Karpas-422 (cell line): ENCODE data around the gene MRTFB. TPM values are rescaled to one million over a fixed set of nuclear protein-coding genes. Genes with fewer than 3 reads are reported as not detected.

Source experiments
- DNase-seq: peaks from one replicate; pipeline ENCODE4 v3.0.0-alpha.2; 2015
- H2AFZ ChIP-seq: fragments of 200-600 bp; sonication (generic); 2 replicates; pipeline ENCODE4 v1.6.1; 2014; ENCODE audit warnings: antibody characterized with exemption, low read length, mixed read lengths
- H3K27ac ChIP-seq: fragments of 200-600 bp; sonication (generic); 2 replicates; pipeline ENCODE4 v1.5.1; 2014; ENCODE audit warnings: mild to moderate bottlenecking, low read length, moderate library complexity
- H3K27me3 ChIP-seq: fragments of 200-600 bp; sonication (generic); 2 replicates; pipeline ENCODE4 v1.6.1; 2014; ENCODE audit warnings: low read length, mixed read lengths
- H3K36me3 ChIP-seq: fragments of 200-600 bp; sonication (generic); 2 replicates; pipeline ENCODE4 v1.6.1; 2014; ENCODE audit warnings: low read length, mixed read lengths; ENCODE audit not compliant: insufficient read depth
- H3K4me1 ChIP-seq: fragments of 200-600 bp; sonication (generic); 2 replicates; pipeline ENCODE4 v1.6.1; 2014; ENCODE audit warnings: mild to moderate bottlenecking, low read length, mixed read lengths
- H3K4me2 ChIP-seq: fragments of 200-600 bp; sonication (generic); 2 replicates; pipeline ENCODE4 v1.6.1; 2014; ENCODE audit warnings: low read length, low read depth, mild to moderate bottlenecking; ENCODE audit not compliant: poor library complexity, severe bottlenecking
- H3K4me3 ChIP-seq: fragments of 200-600 bp; sonication (generic); 2 replicates; pipeline ENCODE4 v1.5.1; 2014; ENCODE audit warnings: mild to moderate bottlenecking, antibody characterized with exemption, low read length, mixed read lengths
- H3K79me2 ChIP-seq: fragments of 200-600 bp; sonication (generic); 2 replicates; pipeline ENCODE4 v1.6.1; 2014; ENCODE audit warnings: mild to moderate bottlenecking, low read length, mixed read lengths
- H3K9ac ChIP-seq: fragments of 200-600 bp; sonication (generic); 2 replicates; pipeline ENCODE4 v1.6.0; 2014; ENCODE audit warnings: low read length
- H3K9me2 ChIP-seq: fragments of 200-600 bp; sonication (generic), shearing (Covaris generic); replicated peaks from 2 replicates; pipeline ENCODE4 v1.6.0; 2014; ENCODE audit warnings: mild to moderate bottlenecking, low read length, moderate library complexity; ENCODE audit not compliant: insufficient read depth
- H3K9me3 ChIP-seq: fragments of 300-700, 200-600 bp; sonication (generic); 2 replicates; pipeline ENCODE4 v1.6.1; 2014; ENCODE audit warnings: low read length, mixed read lengths
- H4K20me1 ChIP-seq: fragments of 200-600 bp; sonication (generic); 2 replicates; pipeline ENCODE4 v1.6.1; 2014; ENCODE audit warnings: mild to moderate bottlenecking, antibody characterized with exemption, low read length, low read depth; ENCODE audit not compliant: insufficient read depth
- total RNA-seq: library from RNA; depleted of rRNA; stranded (reverse); fragments of >200 nt; shearing (Covaris generic); gene quantifications from 2 replicates; pipeline ENCODE4 v1.2.3, GENCODE V29; 2014; ENCODE audit warnings: low replicate concordance

The MRTFB gene
- total RNA-seq, 1 experiment from 2014 or later = 5.3 TPM

DNA sequence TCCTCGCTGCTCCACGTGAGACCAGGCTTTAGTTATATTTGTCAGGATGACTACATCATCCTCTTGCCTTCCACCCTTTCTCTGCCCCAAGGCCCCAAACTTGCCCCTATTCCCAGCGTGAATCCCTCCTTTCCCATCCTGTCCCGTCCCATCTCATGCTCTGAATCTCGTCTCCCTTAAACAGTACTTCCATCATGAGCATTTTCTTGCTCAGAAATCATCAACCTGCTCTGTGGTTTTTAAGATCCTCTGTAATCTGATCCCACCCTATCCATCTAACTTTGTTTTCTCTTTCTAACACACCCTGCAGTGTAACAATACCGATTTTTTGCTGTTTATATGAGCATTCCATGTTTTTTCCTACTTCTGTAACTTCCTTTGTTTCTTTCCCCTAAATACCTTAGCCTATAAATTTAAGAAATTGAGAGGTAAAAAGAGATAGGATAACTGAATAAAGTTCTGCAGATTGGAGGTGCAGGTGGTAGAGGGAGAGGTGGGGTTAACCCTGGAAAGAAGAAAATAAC is 39.7 kb downstream of the MRTFB start:
- Histone ChIP-seq H3K27me3 (no peaks in the 10 kb centered on the region), H3K79me2 (no peaks in the 10 kb centered on the region), H3K9ac (no peak overlapping the region), H4K20me1 (peaks cover 19% of the 10 kb centered on the region; the same call in 1 of the 2 replicates), H3K4me1 (no peaks in the 10 kb centered on the region), H2AFZ (no peak overlapping the region), H3K4me3 (no peak overlapping the region), H3K4me2 (no peak overlapping the region), H3K36me3 (no peaks in the 10 kb centered on the region), H3K27ac (no peak overlapping the region), H3K9me2 (no peaks in the 10 kb centered on the region), H3K9me3 (no peaks in the 10 kb centered on the region)
- no peak for DNase-seq

DNA sequence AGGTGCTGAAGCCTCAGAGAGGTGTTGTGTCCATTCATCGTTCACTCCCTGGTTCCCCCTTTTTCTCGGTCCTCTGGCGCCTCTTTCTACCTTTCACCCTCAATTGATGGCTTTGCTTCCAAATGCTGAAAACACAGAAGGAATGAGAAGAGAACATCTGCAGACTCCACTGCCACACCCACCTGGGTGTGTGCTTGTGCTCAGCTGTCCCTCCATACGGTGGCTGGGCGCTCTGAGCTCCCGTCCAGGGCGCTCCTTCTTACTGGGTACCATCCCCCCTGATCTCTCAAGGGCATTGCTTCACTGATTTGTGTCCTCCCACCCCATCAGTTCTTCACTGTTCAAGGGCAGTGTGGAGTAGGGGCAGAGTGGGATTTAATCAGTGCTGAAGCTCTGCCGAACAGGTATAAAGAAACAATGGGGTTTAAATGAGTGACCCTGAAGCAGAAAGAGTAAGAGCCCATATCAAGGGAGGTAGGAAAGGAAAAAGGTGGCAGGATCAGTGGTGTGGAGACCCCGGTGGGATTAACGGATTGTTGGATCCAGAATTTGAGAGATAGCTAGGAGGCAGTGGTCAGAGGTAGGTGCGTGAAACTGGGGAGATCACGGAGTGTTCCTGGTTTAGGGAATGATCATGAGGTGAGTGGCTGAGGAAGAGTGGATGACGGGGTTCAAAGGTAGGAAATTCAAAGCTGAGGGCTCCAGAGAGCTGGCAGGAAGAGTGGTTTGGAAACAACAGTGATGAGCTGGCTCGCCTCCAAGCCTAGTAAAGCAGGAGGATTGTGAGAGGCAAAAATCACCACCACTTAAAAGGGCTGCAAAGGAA is 40.8 kb downstream of the MRTFB start:
- no peak overlapping the region for H3K9ac ChIP-seq

DNA sequence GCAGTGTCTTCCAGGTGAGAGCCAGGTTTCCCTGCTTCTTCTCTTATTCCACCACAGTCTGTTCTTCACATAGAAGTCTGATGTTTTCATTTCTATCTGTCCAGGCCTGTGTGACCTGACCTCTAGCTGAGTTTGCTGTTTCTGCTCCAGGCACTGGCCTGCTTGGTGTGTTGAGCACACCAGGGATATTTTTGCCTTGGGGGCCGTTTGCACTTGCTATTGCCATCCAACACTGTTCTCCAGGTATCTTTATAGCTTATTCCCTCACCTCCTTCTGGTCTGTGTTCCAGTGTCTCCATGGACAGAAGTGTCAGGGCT is 41.4 kb downstream of the MRTFB start:
- Histone ChIP-seq H3K9ac (no peak overlapping the region), H3K9me3 (no peaks in the 10 kb centered on the region), H2AFZ (no peak overlapping the region), H3K9me2 (no peaks in the 10 kb centered on the region), H3K4me2 (no peak overlapping the region), H3K27ac (no peak overlapping the region), H3K36me3 (no peaks in the 10 kb centered on the region), H3K4me3 (no peak overlapping the region), H3K4me1 (no peaks in the 10 kb centered on the region), H4K20me1 (peaks cover 21% of the 10 kb centered on the region; the same call in 1 of the 2 replicates), H3K79me2 (no peaks in the 10 kb centered on the region), H3K27me3 (no peaks in the 10 kb centered on the region)
- DNase-seq = no peak

More for the DNA sequence above, 40.8 kb downstream of the MRTFB start:
- Histone ChIP-seq H2AFZ (no peak overlapping the region), H3K9me2 (no peaks in the 10 kb centered on the region), H3K4me3 (no peak overlapping the region), H4K20me1 (peaks cover 21% of the 10 kb centered on the region; the same call in 1 of the 2 replicates), H3K79me2 (no peaks in the 10 kb centered on the region), H3K4me2 (no peak overlapping the region), H3K27me3 (no peaks in the 10 kb centered on the region), H3K27ac (no peak overlapping the region), H3K4me1 (no peaks in the 10 kb centered on the region), H3K36me3 (no peaks in the 10 kb centered on the region), H3K9me3 (no peaks in the 10 kb centered on the region)
- DNase-seq = no peak

DNA sequence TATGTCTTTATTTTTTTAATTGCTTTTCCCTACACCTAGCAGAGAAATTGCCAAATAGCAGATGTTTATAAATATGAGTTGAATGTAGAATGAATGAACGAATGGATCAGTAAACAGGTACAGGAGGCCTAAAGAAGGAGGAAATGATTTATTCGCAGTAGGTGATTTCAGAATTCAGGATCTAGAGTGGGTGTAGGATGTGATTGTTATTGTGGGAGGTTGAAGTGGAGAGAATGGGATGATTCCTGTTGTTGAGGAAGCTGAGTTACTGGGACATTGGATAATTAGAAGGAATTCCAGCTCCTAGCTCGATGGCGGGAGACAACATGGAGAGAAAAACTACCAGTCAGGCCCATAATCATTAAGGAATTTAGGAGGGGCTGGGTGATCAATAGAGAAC is 42.2 kb downstream of the MRTFB start:
- Histone ChIP-seq H4K20me1 (peaks cover 17% of the 10 kb centered on the region; the same call in 1 of the 2 replicates), H3K79me2 (no peaks in the 10 kb centered on the region), H2AFZ (no peak overlapping the region), H3K9ac (no peak overlapping the region), H3K4me1 (no peaks in the 10 kb centered on the region), H3K9me3 (no peaks in the 10 kb centered on the region), H3K4me2 (no peak overlapping the region), H3K27me3 (no peaks in the 10 kb centered on the region), H3K4me3 (no peak overlapping the region), H3K27ac (no peak overlapping the region), H3K9me2 (no peaks in the 10 kb centered on the region), H3K36me3 (no peaks in the 10 kb centered on the region)
- DNase-seq = no peak

DNA sequence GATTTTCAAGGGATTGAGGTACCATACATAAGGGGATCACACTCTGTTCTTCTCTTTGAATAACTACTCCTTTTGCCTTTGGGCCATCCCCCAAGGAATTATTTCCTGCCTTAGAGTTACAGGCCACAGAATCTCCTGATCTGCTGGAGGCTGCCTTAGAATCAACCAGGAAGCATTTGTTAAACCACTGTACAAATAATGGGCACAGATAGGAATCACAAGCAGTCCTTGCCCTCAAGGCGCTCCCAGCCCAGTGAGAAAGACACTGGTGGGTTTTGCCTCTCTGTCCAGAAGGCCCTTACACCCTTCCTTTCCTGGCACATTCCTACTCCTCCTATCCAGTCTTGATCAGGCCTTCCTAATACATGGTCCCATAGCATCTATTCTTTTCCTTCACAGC is 45.9 kb downstream of the MRTFB start:
- Histone ChIP-seq H3K9ac (no peak overlapping the region), H4K20me1 (peaks cover 13% of the 10 kb centered on the region), H3K4me3 (no peak overlapping the region), H3K9me3 (no peaks in the 10 kb centered on the region), H2AFZ (no peak overlapping the region), H3K9me2 (no peaks in the 10 kb centered on the region), H3K4me2 (no peak overlapping the region), H3K36me3 (no peaks in the 10 kb centered on the region), H3K27ac (no peak overlapping the region), H3K27me3 (no peaks in the 10 kb centered on the region), H3K4me1 (no peaks in the 10 kb centered on the region), H3K79me2 (no peaks in the 10 kb centered on the region)
- DNase-seq = no peak

DNA sequence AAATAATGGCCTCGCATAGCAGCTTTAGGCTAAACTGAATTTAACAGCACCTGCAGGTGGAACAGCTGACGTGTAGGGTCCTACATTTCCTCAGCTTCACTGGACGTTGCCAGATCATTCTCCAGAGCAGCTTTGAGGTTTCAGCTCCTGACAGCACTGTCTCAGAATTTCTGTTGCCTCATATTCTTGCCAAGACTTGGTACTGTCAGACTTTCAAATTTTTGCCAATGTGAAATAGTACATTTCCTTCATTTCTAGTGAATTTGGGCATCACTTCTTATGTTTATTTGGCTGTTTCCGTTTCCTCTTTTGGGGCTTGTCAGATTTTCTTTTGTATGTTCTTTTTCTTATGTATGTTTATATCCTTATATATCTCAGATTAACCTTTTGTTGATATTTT is 48.7 kb downstream of the MRTFB start:
- Histone ChIP-seq H3K4me3 (no peak overlapping the region), H3K4me2 (no peak overlapping the region), H3K79me2 (no peaks in the 10 kb centered on the region), H3K9ac (no peak overlapping the region), H3K4me1 (no peaks in the 10 kb centered on the region), H3K27me3 (no peaks in the 10 kb centered on the region), H2AFZ (no peak overlapping the region), H3K27ac (no peak overlapping the region), H3K9me2 (no peaks in the 10 kb centered on the region), H3K9me3 (no peaks in the 10 kb centered on the region), H4K20me1 (peaks cover 14% of the 10 kb centered on the region), H3K36me3 (no peaks in the 10 kb centered on the region)
- no peak for DNase-seq

DNA sequence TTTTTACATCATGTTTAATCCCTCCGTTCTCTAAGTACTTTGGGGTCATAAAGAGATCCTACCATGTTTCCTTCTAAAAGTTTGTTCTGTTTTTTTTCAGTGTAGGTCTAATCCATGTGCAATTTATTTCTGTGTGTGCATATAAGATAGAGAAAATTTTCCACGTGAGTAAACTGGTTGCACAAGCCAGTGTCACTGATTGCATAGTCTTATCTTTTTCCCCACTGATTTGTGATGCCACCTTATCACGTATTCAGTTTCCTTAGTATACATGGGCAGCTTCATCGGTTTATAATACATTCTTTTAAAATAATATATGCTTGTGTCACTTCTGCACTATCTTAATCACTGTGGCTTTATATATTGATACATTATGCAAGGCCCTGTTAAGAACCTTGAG is 49.2 kb downstream of the MRTFB start:
- H3K9ac ChIP-seq = no peak overlapping the region

DNA sequence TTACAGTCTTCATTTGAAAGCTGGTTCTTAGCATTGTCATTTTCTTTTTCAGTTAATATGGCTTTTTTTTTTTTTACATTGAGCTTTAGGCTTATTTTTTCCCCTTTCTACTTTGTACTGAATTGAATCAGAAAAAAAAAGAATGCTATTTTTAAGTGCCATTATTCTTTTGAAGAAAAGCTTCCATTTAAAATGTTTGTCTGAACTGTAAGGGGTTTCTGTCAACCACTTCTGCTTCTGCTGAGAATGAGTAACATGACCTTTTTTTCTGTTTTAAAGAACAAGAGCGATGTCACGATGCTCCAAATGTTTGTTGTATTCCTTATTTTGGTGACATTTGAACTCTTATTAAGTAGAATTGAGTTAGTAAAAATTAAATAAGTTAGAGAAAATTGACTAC is 50.0 kb downstream of the MRTFB start:
- Histone ChIP-seq H4K20me1 (peaks cover 13% of the 10 kb centered on the region), H2AFZ (no peak overlapping the region), H3K4me3 (no peak overlapping the region), H3K4me1 (no peaks in the 10 kb centered on the region), H3K4me2 (no peak overlapping the region), H3K9ac (no peak overlapping the region), H3K79me2 (no peaks in the 10 kb centered on the region), H3K36me3 (no peaks in the 10 kb centered on the region), H3K9me3 (no peaks in the 10 kb centered on the region), H3K27me3 (no peaks in the 10 kb centered on the region), H3K9me2 (no peaks in the 10 kb centered on the region), H3K27ac (no peak overlapping the region)
- DNase-seq = no peak

More for the DNA sequence above, 49.2 kb downstream of the MRTFB start:
- Histone ChIP-seq H3K27me3 (no peaks in the 10 kb centered on the region), H4K20me1 (peaks cover 14% of the 10 kb centered on the region), H3K9me2 (no peaks in the 10 kb centered on the region), H3K36me3 (no peaks in the 10 kb centered on the region), H3K27ac (no peak overlapping the region), H3K79me2 (no peaks in the 10 kb centered on the region), H3K4me1 (no peaks in the 10 kb centered on the region), H2AFZ (no peak overlapping the region), H3K4me2 (no peak overlapping the region), H3K4me3 (no peak overlapping the region), H3K9me3 (no peaks in the 10 kb centered on the region)
- DNase-seq = no peak
